ENCODE data around the gene ACOT7.

Gene ACOT7

DNA sequence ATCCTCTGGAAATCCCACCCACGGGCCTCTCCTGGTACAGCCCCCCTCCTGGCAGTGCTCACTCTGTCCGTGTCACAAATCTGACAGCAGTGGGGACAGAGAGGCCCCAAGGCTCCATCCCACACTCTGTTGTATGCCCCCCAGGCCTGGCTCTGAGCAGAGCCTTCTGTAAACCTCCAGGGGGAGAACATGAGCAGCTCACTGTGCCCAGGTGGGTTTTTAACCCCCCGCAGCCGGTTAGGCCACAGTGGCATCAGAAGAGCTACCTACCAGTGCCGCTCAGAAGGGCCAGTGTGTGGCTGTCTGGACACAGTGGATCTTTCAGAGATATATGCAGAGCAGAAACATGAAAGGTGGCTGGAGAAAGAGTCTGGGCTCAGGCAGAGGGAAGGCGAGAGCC, 120.7 kb downstream of the ACOT7 start:
- TF ChIP-seq RAD21 (IDR thresholded peaks at IDR 0.05; ENCODE audit: low read depth) (no peak), EP300 (IDR thresholded peaks at IDR 0.05; ENCODE audit: borderline replicate concordance) (no peak), TCF12 (IDR thresholded peaks at IDR 0.05; ENCODE audit: low read depth) (no peak), FOXM1 (IDR thresholded peaks at IDR 0.05; ENCODE audit: borderline replicate concordance, low read depth) (no peak), NFIC (IDR thresholded peaks at IDR 0.05) (no peak), YY1 (IDR thresholded peaks at IDR 0.05; ENCODE audit: low read depth) (no peak), CEBPB (IDR thresholded peaks at IDR 0.05) (no peak), CREB1 (IDR thresholded peaks at IDR 0.05; ENCODE audit: low read depth) (no peak), ZBTB7A (IDR thresholded peaks at IDR 0.05; ENCODE audit: low read depth) (no peak), TEAD4 (IDR thresholded peaks at IDR 0.05) (no peak), EGR1 (IDR thresholded peaks at IDR 0.05) (no peak)
- TF ChIP-seq, protein P1, sequence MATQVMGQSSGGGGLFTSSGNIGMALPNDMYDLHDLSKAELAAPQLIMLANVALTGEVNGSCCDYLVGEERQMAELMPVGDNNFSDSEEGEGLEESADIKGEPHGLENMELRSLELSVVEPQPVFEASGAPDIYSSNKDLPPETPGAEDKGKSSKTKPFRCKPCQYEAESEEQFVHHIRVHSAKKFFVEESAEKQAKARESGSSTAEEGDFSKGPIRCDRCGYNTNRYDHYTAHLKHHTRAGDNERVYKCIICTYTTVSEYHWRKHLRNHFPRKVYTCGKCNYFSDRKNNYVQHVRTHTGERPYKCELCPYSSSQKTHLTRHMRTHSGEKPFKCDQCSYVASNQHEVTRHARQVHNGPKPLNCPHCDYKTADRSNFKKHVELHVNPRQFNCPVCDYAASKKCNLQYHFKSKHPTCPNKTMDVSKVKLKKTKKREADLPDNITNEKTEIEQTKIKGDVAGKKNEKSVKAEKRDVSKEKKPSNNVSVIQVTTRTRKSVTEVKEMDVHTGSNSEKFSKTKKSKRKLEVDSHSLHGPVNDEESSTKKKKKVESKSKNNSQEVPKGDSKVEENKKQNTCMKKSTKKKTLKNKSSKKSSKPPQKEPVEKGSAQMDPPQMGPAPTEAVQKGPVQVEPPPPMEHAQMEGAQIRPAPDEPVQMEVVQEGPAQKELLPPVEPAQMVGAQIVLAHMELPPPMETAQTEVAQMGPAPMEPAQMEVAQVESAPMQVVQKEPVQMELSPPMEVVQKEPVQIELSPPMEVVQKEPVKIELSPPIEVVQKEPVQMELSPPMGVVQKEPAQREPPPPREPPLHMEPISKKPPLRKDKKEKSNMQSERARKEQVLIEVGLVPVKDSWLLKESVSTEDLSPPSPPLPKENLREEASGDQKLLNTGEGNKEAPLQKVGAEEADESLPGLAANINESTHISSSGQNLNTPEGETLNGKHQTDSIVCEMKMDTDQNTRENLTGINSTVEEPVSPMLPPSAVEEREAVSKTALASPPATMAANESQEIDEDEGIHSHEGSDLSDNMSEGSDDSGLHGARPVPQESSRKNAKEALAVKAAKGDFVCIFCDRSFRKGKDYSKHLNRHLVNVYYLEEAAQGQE (IDR thresholded peaks at IDR 0.05; ENCODE audit: low read depth): no peak
- TF ChIP-seq, protein P2, sequence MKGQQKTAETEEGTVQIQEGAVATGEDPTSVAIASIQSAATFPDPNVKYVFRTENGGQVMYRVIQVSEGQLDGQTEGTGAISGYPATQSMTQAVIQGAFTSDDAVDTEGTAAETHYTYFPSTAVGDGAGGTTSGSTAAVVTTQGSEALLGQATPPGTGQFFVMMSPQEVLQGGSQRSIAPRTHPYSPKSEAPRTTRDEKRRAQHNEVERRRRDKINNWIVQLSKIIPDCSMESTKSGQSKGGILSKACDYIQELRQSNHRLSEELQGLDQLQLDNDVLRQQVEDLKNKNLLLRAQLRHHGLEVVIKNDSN (IDR thresholded peaks at IDR 0.05): no peak

DNA sequence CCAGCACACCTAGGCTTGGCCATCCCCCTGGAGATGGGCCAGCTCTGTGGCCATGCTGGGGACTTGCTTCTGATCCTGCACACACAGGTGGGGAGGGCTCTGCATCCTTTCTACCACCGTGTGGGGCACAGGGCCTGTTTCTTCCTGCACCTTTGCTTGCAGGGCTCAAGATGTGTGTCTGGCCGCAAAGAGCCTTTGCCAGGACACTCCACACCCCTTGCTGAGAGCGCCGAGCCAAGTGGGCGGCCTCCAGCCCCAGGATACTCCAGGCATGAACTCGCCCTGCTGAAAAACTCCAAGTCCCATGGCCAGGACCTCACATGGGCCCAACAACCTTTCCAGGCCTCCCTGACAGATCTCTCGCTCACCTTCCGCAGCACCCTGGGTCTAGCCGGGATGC, 121.1 kb downstream of the ACOT7 start:
- no peak for TF ChIP-seq NFIC (IDR thresholded peaks at IDR 0.05)
- TF ChIP-seq TEAD4 (IDR thresholded peaks at IDR 0.05): no peak
- no peak for TF ChIP-seq CEBPB (IDR thresholded peaks at IDR 0.05)
- no peak for TF ChIP-seq ZBTB7A (IDR thresholded peaks at IDR 0.05; ENCODE audit: low read depth)
- no peak for TF ChIP-seq RAD21 (IDR thresholded peaks at IDR 0.05; ENCODE audit: low read depth)
- TF ChIP-seq YY1 (IDR thresholded peaks at IDR 0.05; ENCODE audit: low read depth): no peak
- TF ChIP-seq, protein P3, sequence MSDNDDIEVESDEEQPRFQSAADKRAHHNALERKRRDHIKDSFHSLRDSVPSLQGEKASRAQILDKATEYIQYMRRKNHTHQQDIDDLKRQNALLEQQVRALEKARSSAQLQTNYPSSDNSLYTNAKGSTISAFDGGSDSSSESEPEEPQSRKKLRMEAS (IDR thresholded peaks at IDR 0.05): no peak
- TF ChIP-seq, protein P1 (IDR thresholded peaks at IDR 0.05; ENCODE audit: low read depth): no peak

DNA sequence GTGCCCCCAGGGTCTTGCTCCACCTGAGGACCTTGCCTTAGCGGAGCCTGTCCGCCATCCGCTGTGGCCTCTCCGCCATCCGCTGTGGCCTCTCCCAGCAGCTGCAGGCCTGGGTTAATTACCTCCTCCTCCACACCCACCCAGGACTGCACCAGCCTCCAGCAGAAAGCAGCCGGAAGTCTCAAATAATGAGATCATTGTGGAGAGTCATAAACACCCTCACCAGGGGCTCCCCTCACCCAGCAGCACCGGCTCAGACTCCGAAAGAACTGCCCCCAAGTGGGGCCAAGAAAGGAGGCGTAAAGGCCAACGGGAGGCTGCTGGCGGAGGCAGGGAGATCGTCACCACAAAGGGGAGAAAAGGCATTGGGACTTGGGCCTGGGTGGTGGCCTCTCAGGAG, 122.0 kb downstream of the ACOT7 start:
- TF ChIP-seq TCF12 (IDR thresholded peaks at IDR 0.05; ENCODE audit: low read depth) (no peak), TAF1 (IDR thresholded peaks at IDR 0.05; ENCODE audit: low read depth) (no peak), ZBTB7A (IDR thresholded peaks at IDR 0.05; ENCODE audit: low read depth) (no peak), FOXM1 (IDR thresholded peaks at IDR 0.05; ENCODE audit: borderline replicate concordance, low read depth) (no peak), RAD21 (IDR thresholded peaks at IDR 0.05; ENCODE audit: low read depth) (no peak), EGR1 (IDR thresholded peaks at IDR 0.05) (no peak), TEAD4 (IDR thresholded peaks at IDR 0.05) (no peak), NFIC (IDR thresholded peaks at IDR 0.05) (no peak), CEBPB (IDR thresholded peaks at IDR 0.05) (no peak), YY1 (IDR thresholded peaks at IDR 0.05; ENCODE audit: low read depth) (no peak), CREB1 (IDR thresholded peaks at IDR 0.05; ENCODE audit: low read depth) (no peak), EP300 (IDR thresholded peaks at IDR 0.05; ENCODE audit: borderline replicate concordance) (no peak)
- TF ChIP-seq, protein P3 (IDR thresholded peaks at IDR 0.05): no peak
- TF ChIP-seq, protein P2 (IDR thresholded peaks at IDR 0.05): no peak
- TF ChIP-seq, protein P1 (IDR thresholded peaks at IDR 0.05; ENCODE audit: low read depth): no peak

DNA sequence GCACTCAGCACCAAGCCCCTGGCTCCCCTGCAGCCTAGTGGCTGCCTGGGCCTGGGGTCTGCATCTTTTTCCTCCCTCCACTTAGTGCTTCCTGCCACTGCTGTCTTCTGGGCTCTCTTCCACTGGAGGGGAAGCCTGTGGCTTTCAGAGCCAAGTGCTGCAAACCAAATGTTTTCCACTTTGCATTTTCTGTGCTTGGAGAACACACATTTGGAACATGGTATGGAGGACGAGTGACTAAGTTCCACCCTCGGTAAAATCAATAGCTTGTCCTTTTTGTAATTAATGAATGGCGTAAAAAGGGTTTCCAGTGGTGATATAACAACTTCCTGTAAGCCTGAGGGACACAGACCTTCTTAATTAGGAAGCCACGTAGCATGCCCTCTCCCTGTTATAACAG, 122.6 kb downstream of the ACOT7 start:
- TF ChIP-seq NFIC (IDR thresholded peaks at IDR 0.05): no peak
- no peak for TF ChIP-seq EP300 (IDR thresholded peaks at IDR 0.05; ENCODE audit: borderline replicate concordance)
- no peak for TF ChIP-seq EGR1 (IDR thresholded peaks at IDR 0.05)
- TF ChIP-seq TCF12 (IDR thresholded peaks at IDR 0.05; ENCODE audit: low read depth): no peak
- TF ChIP-seq ZBTB7A (IDR thresholded peaks at IDR 0.05; ENCODE audit: low read depth): no peak
- TF ChIP-seq CEBPB (IDR thresholded peaks at IDR 0.05): no peak
- TF ChIP-seq, protein P2 (IDR thresholded peaks at IDR 0.05): no peak
- no peak for TF ChIP-seq CREB1 (IDR thresholded peaks at IDR 0.05; ENCODE audit: low read depth)
- TF ChIP-seq RAD21 (IDR thresholded peaks at IDR 0.05; ENCODE audit: low read depth): no peak
- TF ChIP-seq FOXM1 (IDR thresholded peaks at IDR 0.05; ENCODE audit: borderline replicate concordance, low read depth): no peak
- no peak for TF ChIP-seq YY1 (IDR thresholded peaks at IDR 0.05; ENCODE audit: low read depth)
- TF ChIP-seq, protein P3 (IDR thresholded peaks at IDR 0.05): no peak
- TF ChIP-seq, protein P1 (IDR thresholded peaks at IDR 0.05; ENCODE audit: low read depth): no peak
- no peak for TF ChIP-seq TEAD4 (IDR thresholded peaks at IDR 0.05)
- no peak for TF ChIP-seq TAF1 (IDR thresholded peaks at IDR 0.05; ENCODE audit: low read depth)
